Measurements from ENCODE around the gene FETUB.
"Not testable (repeated sequence)": the region's sequence is repeated elsewhere in the genome, so short reads cannot be mapped to it uniquely, and the experiment has no call there.

Gene FETUB

GRCh38 chr3:186680869-186681268 is 40.7 kb downstream of the FETUB start:
- ATAC-seq: no peak

GRCh38 chr3:186682812-186683211 is 42.6 kb downstream of the FETUB start:
- ATAC-seq: no peak

GRCh38 chr3:186683979-186684378 is 43.8 kb downstream of the FETUB start:
- ATAC-seq: no peak

- ATAC-seq: not testable (repeated sequence)
Observed at GRCh38 chr3:186686475-186686874, 46.3 kb downstream of the FETUB start.

GRCh38 chr3:186687120-186687651 is 47.0 kb downstream of the FETUB start:
- no peak for ATAC-seq

- not testable (repeated sequence) for ATAC-seq
Observed at GRCh38 chr3:186690304-186690703, 50.1 kb downstream of the FETUB start.

GRCh38 chr3:186691676-186692075 is 51.5 kb downstream of the FETUB start:
- ATAC-seq: no peak

- ATAC-seq: no peak
Observed at GRCh38 chr3:186693843-186694242, 53.6 kb downstream of the FETUB start.

- ATAC-seq: no peak
Observed at GRCh38 chr3:186694288-186695032, 54.3 kb downstream of the FETUB start.

- no peak for ATAC-seq
Observed at GRCh38 chr3:186696522-186696921, 56.3 kb downstream of the FETUB start.

- ATAC-seq: no peak
Observed at GRCh38 chr3:186697510-186697909, 57.3 kb downstream of the FETUB start.

- no peak for ATAC-seq
Observed at GRCh38 chr3:186700267-186700666, 60.1 kb downstream of the FETUB start.

- ATAC-seq: not testable (repeated sequence)
Observed at GRCh38 chr3:186702451-186702850, 62.3 kb downstream of the FETUB start.
